Small intestine (tissue), 7 donors: ENCODE results near the gene TRIP4. TPM values are rescaled to one million over a fixed set of nuclear protein-coding genes. Genes with fewer than 3 reads are reported as not detected.
"Not testable (repeated sequence)": the region's sequence is repeated elsewhere in the genome, so short reads cannot be mapped to it uniquely, and the experiment has no call there.

ENCODE experiments used
- DNase-seq, 2 donors: peaks; one replicate each; pipeline versions ENCODE4 v3.0.0 to v3.0.0-alpha.2; 2013
- FAIRE-seq: peaks from 2 replicates; lab custom pipeline; 2012; peaks lifted over from hg19 to GRCh38; lab: Jason Lieb, UNC
- H3K27ac ChIP-seq, 3 donors: one replicate each; pipeline ENCODE4 v1.5.1; 2013; ENCODE audit warnings: low read length in 2 of 3, mild to moderate bottlenecking in 2 of 3, control low read depth in 1 of 3, inconsistent platforms in 1 of 3, low read depth in 1 of 3, moderate library complexity in 1 of 3
- H3K27me3 ChIP-seq, 3 donors: one replicate each; pipeline ENCODE4 v1.6.1; 2013; ENCODE audit warnings: low read length in 3 of 3, inconsistent platforms in 1 of 3; ENCODE audit not compliant: control insufficient read depth in 3 of 3, insufficient read depth in 3 of 3
- H3K36me3 ChIP-seq, 3 donors: one replicate each; pipeline ENCODE4 v1.6.1; 2013; ENCODE audit warnings: low read length in 3 of 3, inconsistent platforms in 1 of 3, low read depth in 1 of 3, mild to moderate bottlenecking in 1 of 3, moderate library complexity in 1 of 3; ENCODE audit not compliant: control insufficient read depth in 3 of 3, insufficient read depth in 2 of 3
- H3K4me1 ChIP-seq, 3 donors: one replicate each; pipeline ENCODE4 v1.6.1; 2013; ENCODE audit warnings: low read length in 2 of 3, inconsistent platforms in 1 of 3, low read depth in 1 of 3, mild to moderate bottlenecking in 1 of 3, moderate library complexity in 1 of 3; ENCODE audit not compliant: control insufficient read depth in 3 of 3, insufficient read depth in 2 of 3
- H3K4me3 ChIP-seq, 3 donors: one replicate each; pipeline ENCODE4 v1.5.1; 2013; ENCODE audit warnings: low read length in 3 of 3, control low read depth in 1 of 3, inconsistent platforms in 1 of 3, low read depth in 1 of 3, mild to moderate bottlenecking in 1 of 3, moderate library complexity in 1 of 3
- H3K9me3 ChIP-seq, 2 donors: one replicate each; pipeline ENCODE4 v1.6.1; 2013; ENCODE audit warnings: low read depth in 1 of 2, low read length in 1 of 2; ENCODE audit not compliant: control insufficient read depth in 2 of 2, insufficient read depth in 1 of 2
- WGBS, 3 donors: extraction: QIAGEN DNeasy Blood & Tissue Kit; methylation state at CpG; one replicate each; pipeline ENCODE4 v1.1.7; 2013; 5-methylcytosine and 5-hydroxymethylcytosine counted together
- polyA plus RNA-seq, 4 donors: library from polyadenylated mRNA; stranded (reverse) in 3 of 4; unstranded in 1 of 4; fragments of 200-250 nt in 3 of 4; fragments of 120-200 nt in 1 of 4; gene quantifications; one replicate each; pipeline versions ENCODE4 v1.2.1 to v1.2.3, GENCODE V29; 2013
- donor health status: healthy with polysubstance abuse.
- donor health status: control.
- donor health status: control.
- donor health status: Bipolar disorder and iron deficiency.
- donor health status: healthy.

The TRIP4 gene
- polyA plus RNA-seq, 4 donors: 21.9 to 63.3 (median 30.7) TPM

- DNase-seq, FAIRE-seq: not testable (repeated sequence)
- 89 to 93% (median 92%) methylated on average over 3 of the region's 3 CpGs for WGBS, 3 donors
These were observed 4.8 kb downstream of the TRIP4 start for GRCh38 chr15:64392471-64392870.

GRCh38 chr15:64396789-64397188 lies 9.2 kb downstream of the TRIP4 start:
- H3K4me1 ChIP-seq: no peaks in the 10 kb centered on the region
- H3K27me3 ChIP-seq: no peaks in the 10 kb centered on the region
- H3K27ac ChIP-seq: no peak overlapping the region
- DNase-seq (no peak), FAIRE-seq (no peak)
- peaks cover 4 to 58% (median 17%) of the 10 kb centered on the region in 3 donors for H3K36me3 ChIP-seq
- H3K4me3 ChIP-seq: no peak overlapping the region
- H3K9me3 ChIP-seq: no peaks in the 10 kb centered on the region
- 96 to 98% (median 97%) methylated on average over 5 of the region's 5 CpGs for WGBS, 3 donors

More at GRCh38 chr15:64392471-64392870, 4.8 kb downstream of the TRIP4 start:
- H3K4me3 ChIP-seq, H3K4me1 ChIP-seq, H3K27me3 ChIP-seq, H3K9me3 ChIP-seq, H3K27ac ChIP-seq: not testable (repeated sequence)
- peaks cover 0 to 37% (median 5%) of the 10 kb centered on the region in 3 donors for H3K36me3 ChIP-seq

- peaks cover 4 to 65% (median 17%) of the 10 kb centered on the region in 3 donors for H3K36me3 ChIP-seq
- no peak for DNase-seq
- H3K27me3 ChIP-seq: no peaks in the 10 kb centered on the region
- WGBS, 3 donors: 76 to 89% (median 80%) methylated on average over 2 of the region's 2 CpGs
- no peaks in the 10 kb centered on the region for H3K9me3 ChIP-seq
- no peak for FAIRE-seq
- no peak overlapping the region for H3K4me3 ChIP-seq
- H3K27ac ChIP-seq: no peak overlapping the region
- H3K4me1 ChIP-seq: no peaks in the 10 kb centered on the region
These were observed 10.9 kb downstream of the TRIP4 start for GRCh38 chr15:64398575-64398974.

- DNase-seq (no peak), FAIRE-seq (no peak)
- H3K27ac ChIP-seq: no peak overlapping the region
- H3K4me1 ChIP-seq: no peaks in the 10 kb centered on the region
- H3K36me3 ChIP-seq: peaks cover 4 to 69% (median 15%) of the 10 kb centered on the region in 3 donors
- no peaks in the 10 kb centered on the region for H3K27me3 ChIP-seq
- WGBS, 3 donors: 94 to 97% (median 96%) methylated on average over 2 of the region's 2 CpGs
- H3K9me3 ChIP-seq: no peaks in the 10 kb centered on the region
- no peak overlapping the region for H3K4me3 ChIP-seq
These were observed 12.9 kb downstream of the TRIP4 start for GRCh38 chr15:64400583-64400982.

GRCh38 chr15:64412216-64412615 lies 24.6 kb downstream of the TRIP4 start:
- no peaks in the 10 kb centered on the region for H3K9me3 ChIP-seq
- FAIRE-seq (no peak), DNase-seq (no peak)
- no peak overlapping the region for H3K4me3 ChIP-seq
- WGBS, 3 donors: 88 to 91% (median 90%) methylated on average over 2 of the region's 2 CpGs
- peaks cover 23 to 49% (median 26%) of the 10 kb centered on the region in 3 donors for H3K36me3 ChIP-seq
- H3K4me1 ChIP-seq: no peaks in the 10 kb centered on the region
- no peak overlapping the region for H3K27ac ChIP-seq
- H3K27me3 ChIP-seq: no peaks in the 10 kb centered on the region

GRCh38 chr15:64422697-64423096 lies 35.1 kb downstream of the TRIP4 start:
- H3K27ac ChIP-seq: no peak overlapping the region
- no peaks in the 10 kb centered on the region for H3K27me3 ChIP-seq
- FAIRE-seq: no peak
- WGBS, 3 donors: 86 to 93% (median 92%) methylated on average over 2 of the region's 2 CpGs
- H3K36me3 ChIP-seq: peaks cover 6 to 54% (median 12%) of the 10 kb centered on the region in 3 donors
- no peak overlapping the region for H3K4me3 ChIP-seq
- DNase-seq: no peak
- no peaks in the 10 kb centered on the region for H3K4me1 ChIP-seq
- no peaks in the 10 kb centered on the region for H3K9me3 ChIP-seq

- Histone ChIP-seq H3K36me3 (peaks cover 6 to 53% (median 12%) of the 10 kb centered on the region in 3 donors), H3K27me3 (no peaks in the 10 kb centered on the region), H3K4me3 (no peak overlapping the region), H3K4me1 (no peaks in the 10 kb centered on the region), H3K9me3 (no peaks in the 10 kb centered on the region), H3K27ac (no peak overlapping the region)
- 63 to 67% (median 66%) methylated on average over 6 of the region's 6 CpGs for WGBS, 3 donors
- FAIRE-seq: no peak
- no peak for DNase-seq
These were observed 36.3 kb downstream of the TRIP4 start for GRCh38 chr15:64423970-64424369.

- H3K4me3 ChIP-seq: no peak overlapping the region
- H3K27me3 ChIP-seq: no peaks in the 10 kb centered on the region
- H3K27ac ChIP-seq: no peak overlapping the region
- WGBS, 3 donors: 90 to 96% (median 92%) methylated on average over 3 of the region's 3 CpGs
- no peak for DNase-seq
- no peaks in the 10 kb centered on the region for H3K9me3 ChIP-seq
- H3K36me3 ChIP-seq: peaks cover 6 to 49% (median 13%) of the 10 kb centered on the region in 3 donors
- FAIRE-seq: no peak
- no peaks in the 10 kb centered on the region for H3K4me1 ChIP-seq
These were observed 37.6 kb downstream of the TRIP4 start for GRCh38 chr15:64425221-64425620.
